ENCODE measurements around the gene NUFIP1. TPM values are rescaled to one million over a fixed set of nuclear protein-coding genes. Genes with fewer than 3 reads are reported as not detected.
A peak's percentile ranks its signal among the peaks of the same experiment; 100 is the strongest.
"Not testable (repeated sequence)": the region's sequence is repeated elsewhere in the genome, so short reads cannot be mapped to it uniquely, and the experiment has no call there.

The NUFIP1 gene
- 1 to 10 TPM; 2.5 to 4.7 (median 3.0) TPM for total RNA-seq

GRCh38 chr13:44989071-44989889, at the start of gene NUFIP1, which contains the start of gene GPALPP1:
Gene NUFIP1, minus strand, starts transcription at chr13:44989471. Its CDS starts 35 bp downstream, at chr13:44989436.
Gene GPALPP1, plus strand, starts transcription at chr13:44989538. Its CDS starts 117 bp downstream, at chr13:44989655.
- no peaks in the 10 kb centered on the region for H3K27me3 ChIP-seq
- ATAC-seq, result peak; percentile 98
- TF ChIP-seq POLR2A (IDR thresholded peaks at IDR 0.05), result peak; percentile 46 to 51
- TF ChIP-seq CTCF (IDR thresholded peaks at IDR 0.05), result peak in 2 of 4 experiments; percentile 9 to 31
- peak; percentile 92 for TF ChIP-seq POLR2AphosphoS5 (IDR thresholded peaks at IDR 0.05)
- no peak for TF ChIP-seq EP300 (IDR thresholded peaks at IDR 0.05)
- H3K4me3 ChIP-seq, result peak within 1 kb of the TSS; percentile 85 to 87
- H3K27ac ChIP-seq, result peak within 1 kb of the TSS; percentile 67 to 89 (median 88)
- H3K9me3 ChIP-seq, result no peaks in the 10 kb centered on the region
- WGBS, 2 donors (ENCODE audit: low coverage in 1 of 2), result 0 to 3% methylated on average over 6 of the region's 66 CpGs
- peaks cover 0 to 63% (median 18%) of the 10 kb centered on the region in 3 donors for H3K4me1 ChIP-seq
- peaks cover 0 to 28% of the 10 kb centered on the region in 2 donors for H3K36me3 ChIP-seq

- no peak overlapping the region for H3K27ac ChIP-seq
- no peak for TF ChIP-seq POLR2A (IDR thresholded peaks at IDR 0.05)
- TF ChIP-seq POLR2AphosphoS5 (IDR thresholded peaks at IDR 0.05), result no peak
- no peak for TF ChIP-seq EP300 (IDR thresholded peaks at IDR 0.05)
- TF ChIP-seq CTCF (IDR thresholded peaks at IDR 0.05), result no peak
- no peak overlapping the region for H3K4me3 ChIP-seq
- no peaks in the 10 kb centered on the region for H3K27me3 ChIP-seq
- no peak for ATAC-seq
- no peaks in the 10 kb centered on the region for H3K4me1 ChIP-seq
- H3K36me3 ChIP-seq, result peaks cover 0 to 66% of the 10 kb centered on the region in 2 donors
- no peaks in the 10 kb centered on the region for H3K9me3 ChIP-seq
Measured at GRCh38 chr13:45036206-45036605, 46.9 kb upstream of the NUFIP1 start.

GRCh38 chr13:45034342-45034741, 45.1 kb upstream of the NUFIP1 start:
- Histone ChIP-seq H3K27me3 (no peaks in the 10 kb centered on the region), H3K9me3 (no peaks in the 10 kb centered on the region), H3K4me3 (no peak overlapping the region), H3K4me1 (no peaks in the 10 kb centered on the region), H3K27ac (no peak overlapping the region), H3K36me3 (peaks cover 0 to 83% of the 10 kb centered on the region in 2 donors)
- 89 to 96% methylated on average over 2 of the region's 2 CpGs for WGBS, 2 donors (ENCODE audit: low coverage in 1 of 2)
- TF ChIP-seq EP300 (IDR thresholded peaks at IDR 0.05) (no peak), POLR2A (IDR thresholded peaks at IDR 0.05) (no peak), CTCF (IDR thresholded peaks at IDR 0.05) (no peak), POLR2AphosphoS5 (IDR thresholded peaks at IDR 0.05) (no peak)
- ATAC-seq, result no peak

GRCh38 chr13:45024847-45025246, 35.6 kb upstream of the NUFIP1 start:
- Histone ChIP-seq H3K4me3 (no peak overlapping the region), H3K4me1 (no peaks in the 10 kb centered on the region), H3K36me3 (peaks cover 0 to 93% of the 10 kb centered on the region in 2 donors), H3K9me3 (no peaks in the 10 kb centered on the region), H3K27ac (no peak overlapping the region), H3K27me3 (no peaks in the 10 kb centered on the region)
- 97% methylated on average over 2 of the region's 2 CpGs; no CpG with 5 or more reads in 1 of the 2 donors for WGBS, 2 donors (ENCODE audit: low coverage in 1 of 2)
- no peak for ATAC-seq
- TF ChIP-seq CTCF (IDR thresholded peaks at IDR 0.05), result no peak
- TF ChIP-seq POLR2AphosphoS5 (IDR thresholded peaks at IDR 0.05), result no peak
- TF ChIP-seq POLR2A (IDR thresholded peaks at IDR 0.05), result no peak
- no peak for TF ChIP-seq EP300 (IDR thresholded peaks at IDR 0.05)

- no peaks in the 10 kb centered on the region for H3K27me3 ChIP-seq
- WGBS, 2 donors (ENCODE audit: low coverage in 1 of 2), result 54 to 70% methylated on average over 2 to 3 of the region's 3 CpGs
- H3K4me3 ChIP-seq, result no peak overlapping the region
- TF ChIP-seq POLR2A (IDR thresholded peaks at IDR 0.05) (no peak), EP300 (IDR thresholded peaks at IDR 0.05) (no peak), CTCF (IDR thresholded peaks at IDR 0.05) (no peak), POLR2AphosphoS5 (IDR thresholded peaks at IDR 0.05) (no peak)
- no peak overlapping the region for H3K27ac ChIP-seq
- H3K4me1 ChIP-seq, result no peaks in the 10 kb centered on the region
- no peak for ATAC-seq
- no peaks in the 10 kb centered on the region for H3K9me3 ChIP-seq
- peaks cover 0 to 84% of the 10 kb centered on the region in 2 donors for H3K36me3 ChIP-seq
Measured at GRCh38 chr13:45021250-45021649, 32.0 kb upstream of the NUFIP1 start.

GRCh38 chr13:45019981-45020380, 30.7 kb upstream of the NUFIP1 start:
- H3K9me3 ChIP-seq, H3K4me3 ChIP-seq, H3K27me3 ChIP-seq, H3K4me1 ChIP-seq, ATAC-seq, H3K27ac ChIP-seq: not testable (repeated sequence)
- 96% methylated on average over 5 of the region's 7 CpGs; no CpG with 5 or more reads in 1 of the 2 donors for WGBS, 2 donors (ENCODE audit: low coverage in 1 of 2)
- peaks cover 6 to 86% of the 10 kb centered on the region in 2 donors for H3K36me3 ChIP-seq
